Stimulated activated CD8-positive, alpha-beta memory T cell treated with anti-CD3 and anti-CD28 coated beads, Interleukin-12 subunit alpha, Interleukin-12 subunit beta, amount 100 ng/mL, for 24 hours (primary cell): Measurements from ENCODE around the gene ZNF581.

Experiments used
- DNase-seq: peaks from one replicate; pipeline ENCODE4 v3.0.0-alpha.2; 2020; ENCODE audit errors: extremely low read depth

Gene ZNF581

DNA sequence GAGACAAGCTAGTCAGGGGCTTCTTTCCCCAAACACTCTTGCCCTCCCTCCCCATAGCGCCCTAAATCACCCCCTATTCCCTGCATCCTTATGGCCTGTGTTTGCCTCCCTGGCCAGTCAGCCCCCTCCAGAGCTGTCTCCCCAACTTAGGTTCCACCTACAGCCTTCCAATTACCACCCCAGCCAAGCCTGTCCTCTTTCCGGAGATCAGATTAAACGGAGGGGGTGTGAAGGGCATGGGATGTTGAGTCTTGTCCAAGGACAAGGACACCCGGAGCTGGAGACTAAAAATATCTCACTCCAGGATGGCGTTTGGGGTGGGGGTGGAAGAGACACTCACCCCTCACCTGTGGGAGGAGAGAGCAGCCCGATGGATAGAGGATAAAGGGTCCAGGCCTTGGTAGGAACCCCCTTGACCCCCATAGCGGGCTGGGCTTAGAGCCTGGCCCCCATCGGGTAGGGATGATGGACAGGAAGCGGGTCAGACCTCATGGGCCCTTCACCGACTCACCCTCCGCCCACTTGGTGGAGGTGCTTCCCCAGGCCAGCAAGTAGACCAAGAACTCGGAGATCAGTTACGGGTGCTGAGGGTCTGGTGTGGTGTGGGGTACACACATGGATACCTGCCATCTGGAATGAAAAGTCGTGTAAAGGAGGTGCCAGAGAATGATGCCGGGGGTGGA is 32.0 kb upstream of the ZNF581 start:
- DNase-seq: no peak

GRCh38 chr19:55611983-55612645 is 31.3 kb upstream of the ZNF581 start:
- DNase-seq: no peak

GRCh38 chr19:55613396-55613795 is 30.1 kb upstream of the ZNF581 start:
- no peak for DNase-seq

GRCh38 chr19:55613930-55614710 is 29.3 kb upstream of the ZNF581 start:
- no peak for DNase-seq

GRCh38 chr19:55614711-55615542 is 28.5 kb upstream of the ZNF581 start:
- no peak for DNase-seq

DNA sequence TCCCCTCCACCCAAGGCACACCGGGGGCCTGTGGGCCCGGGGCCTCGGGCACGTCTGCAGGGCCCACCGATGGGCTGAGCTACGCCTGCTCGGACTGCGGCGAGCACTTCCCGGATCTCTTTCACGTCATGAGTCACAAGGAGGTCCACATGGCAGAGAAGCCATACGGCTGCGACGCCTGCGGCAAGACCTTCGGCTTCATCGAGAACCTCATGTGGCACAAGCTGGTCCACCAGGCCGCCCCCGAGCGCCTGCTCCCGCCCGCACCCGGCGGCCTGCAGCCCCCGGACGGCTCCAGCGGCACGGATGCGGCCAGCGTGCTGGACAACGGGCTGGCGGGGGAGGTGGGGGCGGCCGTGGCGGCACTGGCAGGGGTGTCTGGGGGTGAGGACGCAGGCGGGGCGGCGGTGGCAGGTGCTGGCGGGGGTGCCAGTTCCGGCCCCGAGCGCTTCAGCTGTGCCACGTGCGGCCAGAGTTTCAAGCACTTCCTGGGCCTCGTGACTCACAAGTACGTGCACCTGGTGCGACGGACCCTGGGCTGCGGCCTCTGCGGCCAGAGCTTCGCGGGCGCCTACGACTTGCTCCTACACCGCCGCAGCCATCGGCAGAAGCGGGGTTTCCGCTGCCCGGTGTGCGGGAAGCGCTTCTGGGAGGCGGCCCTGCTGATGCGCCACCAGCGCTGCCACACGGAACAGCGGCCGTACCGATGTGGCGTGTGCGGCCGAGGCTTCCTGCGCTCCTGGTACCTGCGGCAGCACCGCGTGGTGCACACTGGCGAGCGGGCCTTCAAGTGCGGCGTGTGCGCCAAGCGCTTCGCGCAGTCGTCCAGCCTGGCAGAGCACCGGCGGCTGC is 27.7 kb upstream of the ZNF581 start:
- DNase-seq: no peak

GRCh38 chr19:55616395-55616875 is 27.0 kb upstream of the ZNF581 start:
- no peak for DNase-seq

DNA sequence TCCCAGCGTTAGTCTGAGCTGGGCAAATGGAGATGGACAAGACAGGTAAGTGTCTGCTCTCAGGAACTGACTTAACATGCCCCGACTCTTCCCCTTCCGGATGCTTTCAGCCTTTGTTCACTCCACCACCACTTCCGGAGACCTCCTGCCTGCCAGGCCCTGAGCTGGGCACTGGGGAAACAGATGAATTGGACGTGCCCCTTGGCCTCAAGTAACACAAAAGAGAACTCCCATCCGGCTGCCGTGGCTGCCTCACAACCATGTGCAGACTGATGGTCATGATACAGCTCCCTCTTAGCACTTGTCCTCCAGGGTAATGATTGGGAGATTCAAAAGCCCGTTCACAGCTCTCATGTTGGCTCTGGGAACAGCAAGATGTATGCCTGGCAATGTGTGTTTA is 26.0 kb upstream of the ZNF581 start:
- DNase-seq: no peak

- no peak for DNase-seq
These were observed 25.0 kb upstream of the ZNF581 start for GRCh38 chr19:55618426-55618825.

- no peak for DNase-seq
These were observed 24.2 kb upstream of the ZNF581 start for GRCh38 chr19:55619286-55619685.

- no peak for DNase-seq
These were observed 22.8 kb upstream of the ZNF581 start for GRCh38 chr19:55620410-55621204.

GRCh38 chr19:55621205-55621672 is 22.2 kb upstream of the ZNF581 start:
- no peak for DNase-seq

DNA sequence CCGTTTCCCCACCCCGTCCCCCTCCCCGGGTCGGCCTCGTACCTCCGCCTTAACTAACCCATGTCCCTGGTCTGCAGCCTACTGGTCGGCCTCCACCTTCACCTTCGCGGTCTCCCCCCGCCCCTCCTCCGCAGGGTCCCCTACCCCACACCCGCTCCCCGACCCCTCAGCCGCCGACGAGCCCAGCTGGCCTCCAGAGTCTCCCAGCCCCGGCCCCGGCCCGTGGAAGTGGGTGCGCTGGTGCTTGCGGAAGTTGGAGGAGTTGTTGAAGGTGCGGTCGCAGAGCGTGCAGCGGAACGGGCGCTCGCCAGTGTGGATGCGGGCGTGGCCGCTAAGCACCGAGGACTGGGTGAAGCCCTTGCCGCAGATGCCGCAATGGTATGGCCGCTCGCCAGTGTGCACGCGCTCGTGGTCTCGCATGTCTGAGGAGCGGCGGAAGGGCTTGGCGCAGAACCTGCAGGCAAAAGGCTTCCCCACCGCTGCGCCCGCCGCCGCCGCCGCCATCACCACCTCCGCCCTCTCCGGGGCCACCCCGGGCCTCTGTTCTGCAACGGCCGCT is 21.7 kb upstream of the ZNF581 start:
- DNase-seq: no peak

GRCh38 chr19:55622242-55622969 is 21.0 kb upstream of the ZNF581 start:
- DNase-seq: no peak

- no peak for DNase-seq
These were observed 20.3 kb upstream of the ZNF581 start for GRCh38 chr19:55623130-55623529.

- DNase-seq: no peak
These were observed 19.9 kb upstream of the ZNF581 start for GRCh38 chr19:55623561-55623960.

- peak; percentile 86 for DNase-seq
These were observed 19.1 kb upstream of the ZNF581 start, which contains the start of gene ZNF784 for GRCh38 chr19:55624109-55625003. ZNF784 (minus strand) TSS chr19:55624566; CDS start chr19:55624561, 5 bp downstream.

- no peak for DNase-seq
These were observed 18.5 kb upstream of the ZNF581 start for GRCh38 chr19:55625004-55625326.
